HG03558 (cell line): Measurements from ENCODE around the gene MLH1.

Experiments
- ATAC-seq: cut with Tn5 transposase; IDR thresholded peaks from one replicate; pipeline ENCODE4 v1.9.1; 2021; ENCODE audit warnings: moderate number of reproducible peaks; ENCODE audit not compliant: unreplicated experiment; ENCODE audit errors: extremely low read depth

MLH1 gene

DNA sequence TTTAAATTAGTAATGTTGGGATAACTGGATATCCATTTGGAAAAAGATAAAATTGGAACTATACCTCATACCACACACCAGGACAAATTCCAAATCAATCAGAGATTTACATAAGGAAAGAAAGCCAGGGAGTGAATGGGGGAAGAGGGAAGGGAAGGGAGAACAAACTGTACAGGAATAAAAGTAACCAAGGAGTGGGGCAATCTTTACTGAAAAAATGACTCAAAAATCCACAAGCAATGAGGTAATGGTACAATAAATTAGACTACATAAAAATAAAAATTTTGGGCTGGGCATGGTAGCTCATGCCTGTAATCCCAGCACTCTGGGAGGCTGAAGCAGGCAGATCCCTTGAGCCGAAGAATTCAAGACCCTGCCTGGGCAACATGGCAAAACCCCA lies 82.6 kb downstream of the MLH1 start:
- ATAC-seq, result no peak

DNA sequence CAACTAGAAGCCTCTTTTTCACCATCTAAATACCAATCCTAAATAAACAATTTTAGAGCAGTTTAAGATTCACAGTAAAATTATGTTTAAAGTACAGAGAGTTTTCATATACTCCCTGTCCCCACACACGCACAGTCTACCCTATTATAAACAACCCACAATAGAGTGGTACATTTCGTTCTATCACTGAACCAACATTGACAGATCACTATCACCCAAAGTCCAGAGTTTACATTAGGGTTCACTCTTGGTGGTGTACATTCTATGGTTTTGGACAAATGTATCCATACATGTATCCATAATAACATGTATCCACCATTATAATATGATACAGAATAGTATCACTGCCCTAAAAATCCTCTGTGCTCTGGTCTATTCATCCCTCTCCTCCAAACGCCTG lies 89.0 kb downstream of the MLH1 start:
- ATAC-seq, result no peak

DNA sequence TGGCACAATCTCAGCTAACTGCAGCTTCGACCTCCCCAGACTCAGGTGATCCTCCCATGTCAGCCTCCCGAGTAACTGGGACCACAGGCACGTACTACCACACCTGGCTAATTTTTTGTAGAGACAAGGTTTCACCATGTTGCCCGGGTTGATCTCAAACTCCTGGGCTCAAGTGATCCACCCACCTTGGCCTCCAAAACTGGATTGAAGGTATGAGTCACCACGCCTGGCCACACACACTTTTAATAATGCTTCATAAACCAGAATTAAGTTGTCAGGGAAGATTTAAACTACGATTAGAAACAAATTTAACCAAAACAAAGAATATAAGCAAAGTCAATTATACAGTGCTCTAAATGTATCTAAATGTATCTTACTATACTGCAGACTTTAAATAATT lies 93.6 kb downstream of the MLH1 start:
- ATAC-seq, result no peak

DNA sequence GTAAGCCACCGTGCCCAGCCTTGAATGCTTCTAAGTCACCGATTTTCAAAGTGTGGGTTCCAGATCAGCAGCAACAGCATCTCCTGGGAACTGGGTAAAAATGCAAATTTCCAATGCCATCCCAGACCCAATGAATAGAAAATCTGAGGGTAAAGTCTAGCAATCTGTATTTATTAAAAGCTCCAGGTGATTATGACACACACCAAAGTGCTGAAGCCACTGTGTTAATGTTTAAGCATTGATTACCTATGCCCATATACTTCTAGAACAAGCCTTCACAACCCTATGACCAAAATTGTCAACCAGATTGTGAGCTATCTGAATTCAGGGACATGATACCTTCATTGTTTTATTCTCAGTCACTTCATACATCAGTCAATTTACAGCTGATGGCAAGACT lies 94.6 kb downstream of the MLH1 start:
- ATAC-seq, result no peak

DNA sequence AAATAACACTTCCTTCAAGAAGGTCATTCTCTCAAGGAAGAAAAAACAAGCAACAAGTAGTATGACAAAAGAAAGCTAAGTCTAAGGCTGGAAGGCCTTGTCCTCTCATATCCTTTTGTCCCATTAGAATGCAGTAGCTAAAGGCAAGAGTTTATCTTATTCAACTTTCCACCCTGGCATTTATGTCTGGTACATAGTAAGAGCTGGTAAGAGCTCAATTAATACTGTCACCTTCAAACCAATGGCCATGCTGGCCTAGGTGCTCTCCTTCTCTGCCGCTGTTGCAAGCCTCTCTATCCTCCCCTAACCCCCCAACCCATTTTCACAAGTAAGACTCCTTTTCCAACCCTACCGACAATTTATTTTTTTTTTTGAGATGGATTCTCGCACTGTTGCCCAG lies 99.2 kb downstream of the MLH1 start:
- no peak for ATAC-seq

DNA sequence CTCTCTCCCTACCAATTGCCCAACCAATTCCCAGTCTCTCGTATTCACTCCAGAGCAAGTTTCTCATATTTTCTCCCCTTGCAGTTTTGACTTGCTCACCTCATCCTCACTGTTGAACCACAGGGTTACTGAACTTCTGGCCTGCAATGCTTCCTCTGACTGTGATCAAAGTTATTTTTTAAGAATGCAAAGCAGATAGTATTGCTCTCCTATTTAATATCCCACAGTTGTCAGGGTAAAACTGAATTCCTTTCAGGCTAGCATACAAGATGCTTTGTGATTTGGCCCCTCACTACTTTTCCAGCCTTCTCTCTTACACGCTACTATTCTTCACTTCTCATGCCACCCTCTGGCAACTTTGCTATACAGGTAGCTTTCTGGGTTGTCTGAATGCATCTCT lies 100.2 kb downstream of the MLH1 start:
- no peak for ATAC-seq

DNA sequence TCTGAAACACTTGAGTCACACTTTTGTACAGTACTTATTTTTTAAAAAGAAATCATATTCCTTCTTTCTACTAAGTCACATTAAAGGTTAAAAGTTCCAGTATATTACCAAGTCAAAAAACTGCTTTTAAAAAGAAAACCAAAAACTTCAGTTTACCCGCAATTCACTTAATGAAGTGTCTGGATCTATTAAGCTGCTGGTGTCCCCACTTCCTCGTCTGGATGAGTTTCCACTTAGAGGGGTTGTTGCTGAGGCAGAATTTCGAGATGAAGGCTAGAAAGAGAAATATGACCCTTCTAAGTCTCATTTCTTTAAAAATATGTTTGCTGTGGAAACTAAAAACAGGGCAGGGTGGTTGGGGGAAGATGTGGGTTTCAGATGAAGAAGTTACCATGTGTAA lies 101.3 kb downstream of the MLH1 start:
- ATAC-seq, result no peak

DNA sequence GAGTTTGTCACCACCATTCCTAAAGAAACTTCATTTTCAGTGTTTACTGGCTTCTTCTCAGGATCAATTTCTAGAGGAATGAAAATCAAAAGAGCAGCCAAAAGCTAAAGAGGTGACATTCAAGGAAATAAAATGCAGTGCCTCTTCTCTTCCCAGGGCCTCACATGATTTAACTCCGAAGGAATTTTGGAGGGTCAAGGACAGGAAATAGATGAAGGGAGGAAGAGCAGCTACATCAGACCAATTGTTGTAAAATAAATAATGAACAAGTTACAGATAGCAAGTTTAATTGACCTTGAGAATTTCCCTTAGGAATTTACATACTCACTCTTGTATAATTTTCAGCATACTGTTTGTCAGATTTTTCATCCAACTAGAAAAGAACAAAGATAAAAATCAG lies 103.0 kb downstream of the MLH1 start:
- no peak for ATAC-seq

DNA sequence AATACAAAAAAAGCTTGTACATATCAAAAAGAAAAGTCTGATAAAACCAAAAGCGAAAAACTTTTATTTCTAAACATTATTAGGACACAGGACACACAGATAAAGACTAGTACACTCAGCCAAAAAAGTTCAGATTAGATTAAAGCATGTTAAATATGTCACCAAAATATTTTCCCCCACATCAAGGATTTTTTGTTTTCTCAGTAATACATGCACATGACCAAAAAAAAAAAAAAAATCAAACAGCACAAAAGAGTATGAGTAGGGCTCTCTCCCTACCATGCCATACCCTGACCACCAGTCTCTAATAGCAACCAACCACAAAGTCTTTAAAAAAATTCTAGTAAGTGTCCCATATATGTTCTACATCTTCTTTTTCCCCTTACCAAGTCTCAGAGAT lies 103.7 kb downstream of the MLH1 start:
- ATAC-seq, result no peak

DNA sequence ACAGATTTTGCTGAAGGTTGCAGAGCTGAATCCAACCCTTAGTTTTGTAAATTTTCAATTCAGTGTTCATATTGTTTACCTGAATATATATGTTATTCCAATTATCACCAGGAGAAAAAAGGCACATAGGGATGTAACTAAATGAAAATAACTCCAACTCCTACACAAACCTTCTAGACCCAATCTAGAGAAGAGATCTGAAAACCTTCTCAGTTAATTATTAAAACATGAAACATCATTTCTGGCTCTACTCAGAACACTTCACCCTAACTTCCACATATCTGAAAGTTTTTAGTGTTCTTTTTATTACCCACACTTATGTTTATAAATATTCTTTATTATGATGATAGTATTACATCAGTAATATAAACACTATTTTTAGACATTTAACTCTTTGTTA lies 104.5 kb downstream of the MLH1 start:
- ATAC-seq, result no peak

DNA sequence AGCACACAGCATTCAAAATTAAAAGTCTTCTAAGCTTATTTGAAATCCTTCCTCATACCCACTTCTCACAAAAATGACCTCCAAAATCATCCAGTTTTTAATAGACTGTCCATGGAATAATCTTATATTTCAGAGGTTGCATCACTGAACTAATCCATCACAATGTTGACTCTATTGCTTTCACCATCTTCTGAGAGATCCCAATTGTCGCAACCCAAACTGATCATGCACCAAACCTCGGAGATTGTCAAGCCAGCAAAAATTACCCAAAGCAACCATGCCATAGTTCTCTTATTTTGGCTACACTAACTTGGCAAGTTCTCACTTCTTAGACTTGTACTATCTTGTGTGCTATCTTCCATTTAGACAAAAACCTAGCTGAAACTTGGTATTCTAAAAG lies 105.6 kb downstream of the MLH1 start:
- no peak for ATAC-seq

DNA sequence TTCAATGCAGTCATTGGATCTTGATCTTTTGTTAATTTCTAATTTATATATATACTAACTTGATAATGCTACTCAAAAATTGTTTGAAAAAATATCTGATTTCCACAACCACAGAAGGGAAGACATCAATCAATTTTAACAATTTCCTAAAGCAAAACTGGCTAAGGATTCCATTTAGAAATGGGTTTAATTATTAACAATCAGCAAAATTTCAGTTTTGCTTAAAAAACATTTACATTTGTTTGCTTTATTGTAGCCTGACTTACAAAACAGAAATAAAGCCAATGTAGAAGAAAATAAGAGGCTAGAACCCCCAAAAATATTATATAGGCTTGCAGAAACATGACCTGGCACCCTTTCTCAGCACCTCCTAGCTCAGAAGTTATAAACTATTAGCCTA lies 106.2 kb downstream of the MLH1 start:
- ATAC-seq, result no peak

DNA sequence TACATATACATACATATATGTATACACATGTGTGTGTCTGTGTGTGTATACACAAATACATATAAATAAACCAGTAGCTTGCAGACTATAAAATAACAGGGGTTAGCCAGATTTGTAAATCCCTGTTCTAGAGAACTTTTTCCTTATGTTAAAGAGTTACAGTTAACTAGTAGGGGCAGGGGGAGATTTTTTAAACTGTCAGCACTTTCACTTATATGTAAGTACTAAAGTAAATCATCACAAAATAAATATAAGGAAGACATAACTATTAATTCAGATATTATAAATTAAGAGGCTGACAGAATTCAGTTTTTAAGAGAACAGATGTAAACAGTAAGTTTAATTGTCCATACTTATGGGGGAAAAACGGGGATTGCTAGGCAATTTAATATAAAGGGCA lies 107.1 kb downstream of the MLH1 start:
- ATAC-seq, result no peak
